GM23248 (cell line): ENCODE results near the gene RILP. TPM values are rescaled to one million over a fixed set of nuclear protein-coding genes. Genes with fewer than 3 reads are reported as not detected.

Experiments used
- DNase-seq: peaks from one replicate; pipeline ENCODE4 v3.0.0-alpha.2; 2015
- H2AFZ ChIP-seq: fragments of 200-600 bp; sonication (generic); 2 replicates; pipeline ENCODE4 v1.6.1; 2016; ENCODE audit warnings: antibody characterized with exemption
- H3F3A ChIP-seq: fragments of 200-600 bp; sonication (generic); 2 replicates; pipeline ENCODE4 v1.6.1; 2016; ENCODE audit warnings: mild to moderate bottlenecking, antibody characterized with exemption, mixed run types; ENCODE audit not compliant: insufficient read depth
- H3K27ac ChIP-seq: fragments of 200-600 bp; sonication (generic); 2 replicates; pipeline ENCODE4 v1.5.1; 2016; ENCODE audit warnings: mild to moderate bottlenecking
- H3K27me3 ChIP-seq: fragments of 200-600 bp; sonication (generic); replicated peaks from 2 replicates; pipeline ENCODE4 v1.6.1; 2016; ENCODE audit warnings: mild to moderate bottlenecking; ENCODE audit not compliant: insufficient read depth
- H3K36me3 ChIP-seq: fragments of 200-600 bp; sonication (generic); 2 replicates; pipeline ENCODE4 v1.6.1; 2016; ENCODE audit warnings: low read depth, mild to moderate bottlenecking
- H3K4me1 ChIP-seq: fragments of 200-600 bp; sonication (generic); 2 replicates; pipeline ENCODE4 v1.6.1; 2016; ENCODE audit warnings: mild to moderate bottlenecking; ENCODE audit not compliant: insufficient read depth
- H3K4me2 ChIP-seq: fragments of 200-600 bp; sonication (generic); one replicate; pipeline ENCODE4 v1.6.1; 2016; ENCODE audit warnings: mild to moderate bottlenecking; ENCODE audit not compliant: unreplicated experiment
- H3K4me3 ChIP-seq: fragments of 200-600 bp; sonication (generic); 2 replicates; pipeline ENCODE4 v1.5.1; 2016; ENCODE audit warnings: mild to moderate bottlenecking
- H3K79me2 ChIP-seq: fragments of 200-600 bp; sonication (generic); 2 replicates; pipeline ENCODE4 v1.6.1; 2016; ENCODE audit warnings: mild to moderate bottlenecking; ENCODE audit not compliant: insufficient read depth
- H3K9ac ChIP-seq: fragments of 200-600 bp; sonication (generic); 2 replicates; pipeline ENCODE4 v1.6.1; 2016; ENCODE audit warnings: mild to moderate bottlenecking
- H3K9me2 ChIP-seq: fragments of 200-600 bp; sonication (generic); 2 replicates; pipeline ENCODE4 v1.6.1; 2016; ENCODE audit warnings: mixed run types, mild to moderate bottlenecking, moderate library complexity; ENCODE audit not compliant: insufficient read depth
- H3K9me3 ChIP-seq: fragments of 200-600 bp; sonication (generic); one replicate; pipeline ENCODE4 v1.6.1; 2017; ENCODE audit warnings: low read depth
- H4K20me1 ChIP-seq: fragments of 200-600 bp; sonication (generic); 2 replicates; pipeline ENCODE4 v1.6.0; 2016; ENCODE audit not compliant: insufficient read depth
- EZH2 ChIP-seq: fragments of 200-600 bp; sonication (generic); IDR thresholded peaks from 2 replicates; pipeline ENCODE4 v1.6.1; 2018; ENCODE audit warnings: antibody characterized with exemption, mild to moderate bottlenecking; ENCODE audit not compliant: insufficient read depth, poor library complexity, severe bottlenecking
- EZH2phosphoT487 ChIP-seq: fragments of 200-600 bp; sonication (generic); IDR thresholded peaks from 2 replicates; pipeline ENCODE4 v1.6.1; 2018; ENCODE audit warnings: antibody characterized with exemption, moderate library complexity, mild to moderate bottlenecking, low read depth; ENCODE audit not compliant: insufficient read depth
- WGBS, 2 experiments: methylation state at CpG; one replicate each; pipeline ENCODE4 v1.1.6; 2015 to 2017; ENCODE audit warnings: low lambda C conversion rate in 2 of 2, low coverage in 1 of 2; ENCODE audit errors: missing lambda C conversion rate in 2 of 2; 5-methylcytosine and 5-hydroxymethylcytosine counted together
- in situ Hi-C: fragments of 300-500 bp; cut with MboI; formaldehyde crosslinking; loops from 2 replicates; pipeline ENCODE4 v1.15.0; 2020
- polyA plus RNA-seq: library from polyadenylated mRNA; unstranded; fragments of >200 nt; fragmentation: Nextera tagmentation; extraction: Ambion mirVana; gene quantifications from 2 replicates; pipeline ENCODE4 v1.2.1, GENCODE V29; 2016
- total RNA-seq: library from RNA; depleted of rRNA; stranded (reverse); fragments of >200 nt; shearing (Covaris generic); gene quantifications from 2 replicates; pipeline ENCODE4 v1.2.3, GENCODE V29; 2014

Gene RILP
- total and polyA plus RNA-seq, 2 experiments from 2014 or later = 6.5 to 27.6 TPM

DNA sequence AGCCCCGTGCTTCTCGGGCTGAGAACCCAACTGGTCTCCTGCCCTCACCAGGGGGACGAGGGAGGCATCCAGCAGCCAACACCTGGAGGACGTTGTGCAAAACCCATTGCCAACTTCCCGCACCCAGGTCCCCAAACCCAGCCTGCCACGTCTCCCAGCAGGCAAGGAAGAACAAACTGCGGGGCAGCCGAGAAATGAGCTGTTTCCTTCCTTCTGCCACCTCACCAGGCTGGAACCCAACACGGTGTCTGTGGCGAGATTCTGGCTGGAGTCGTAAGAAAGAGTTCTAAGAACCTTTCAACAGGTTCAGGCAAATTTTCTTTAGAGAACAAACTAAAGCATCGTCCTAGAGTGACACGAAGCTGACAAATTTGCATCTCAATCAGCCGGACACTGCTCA is 24.6 kb downstream of the RILP start:
- Histone ChIP-seq H3K9ac (no peak overlapping the region), H3K36me3 (no peaks in the 10 kb centered on the region), H2AFZ (no peak overlapping the region), H4K20me1 (no peaks in the 10 kb centered on the region), H3K4me2 (no peak overlapping the region), H3K9me2 (no peaks in the 10 kb centered on the region), H3K4me3 (no peak overlapping the region), H3K9me3 (no peaks in the 10 kb centered on the region), H3K27me3 (no peaks in the 10 kb centered on the region), H3K79me2 (no peaks in the 10 kb centered on the region), H3K4me1 (no peaks in the 10 kb centered on the region), H3F3A (no peaks in the 10 kb centered on the region), H3K27ac (no peak overlapping the region)
- no peak for DNase-seq
- TF ChIP-seq EZH2phosphoT487 (no peak), EZH2 (no peak)
- in situ Hi-C loops = no loop called here
- 92 to 93% methylated on average over 14 of the region's 14 CpGs for WGBS, 2 experiments

DNA sequence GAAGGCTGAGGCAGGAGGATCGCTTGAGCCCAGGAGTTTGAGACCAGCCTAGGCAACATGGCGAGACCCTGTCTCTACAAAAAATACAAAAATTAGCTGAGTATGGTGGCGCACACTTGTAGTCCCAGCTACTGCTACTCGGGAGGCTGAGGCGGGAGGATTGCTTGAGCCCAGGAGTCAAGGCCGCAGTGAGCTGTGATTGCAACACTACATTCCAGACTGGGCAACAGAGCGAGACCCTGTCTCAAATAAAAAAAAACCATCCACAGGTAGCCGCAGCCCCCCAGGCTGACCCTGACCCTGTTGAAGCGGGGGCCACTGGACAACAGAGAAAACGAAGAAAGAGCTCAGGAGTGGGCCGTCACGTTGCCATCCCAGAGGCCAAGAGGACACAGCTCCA is 25.0 kb downstream of the RILP start:
- WGBS, 2 experiments = 85% methylated on average over 12 of the region's 12 CpGs
- Histone ChIP-seq H3K27me3 (no peaks in the 10 kb centered on the region), H3K9ac (no peak overlapping the region), H3K9me2 (no peaks in the 10 kb centered on the region), H3K4me3 (no peak overlapping the region), H4K20me1 (no peaks in the 10 kb centered on the region), H3K36me3 (no peaks in the 10 kb centered on the region), H3K9me3 (no peaks in the 10 kb centered on the region), H3K79me2 (no peaks in the 10 kb centered on the region), H2AFZ (no peak overlapping the region), H3F3A (no peaks in the 10 kb centered on the region), H3K27ac (no peak overlapping the region), H3K4me2 (no peak overlapping the region), H3K4me1 (no peaks in the 10 kb centered on the region)
- TF ChIP-seq EZH2phosphoT487 (no peak), EZH2 (no peak)
- in situ Hi-C loops = no loop called here
- no peak for DNase-seq

DNA sequence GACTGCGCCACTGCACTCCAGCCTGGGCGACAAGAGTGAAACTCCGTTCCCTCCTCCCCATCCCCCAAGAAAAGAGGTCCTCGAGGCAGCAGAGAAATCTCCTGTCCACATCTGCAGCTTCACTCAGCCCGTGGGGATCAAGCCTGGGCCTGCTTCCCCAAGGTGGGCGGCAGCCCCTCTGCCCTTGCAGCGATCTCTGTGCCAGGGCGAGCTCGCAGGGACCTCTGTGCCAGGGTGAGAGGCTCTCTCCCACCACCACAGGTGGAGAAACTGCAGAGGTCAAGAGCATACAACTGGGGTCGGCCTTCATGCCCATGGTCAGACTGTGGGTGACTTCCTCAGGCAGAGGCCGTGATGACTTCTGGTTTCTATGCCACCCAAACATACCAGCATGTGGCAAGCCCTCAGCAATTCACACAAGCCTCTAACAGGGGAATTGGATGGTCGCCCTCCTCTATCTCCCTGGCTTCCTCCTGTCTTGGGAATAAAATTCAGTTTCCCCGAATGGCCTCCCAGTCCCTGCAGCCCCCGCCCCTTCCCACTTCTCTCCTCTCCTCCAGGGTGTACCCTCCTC is 26.5 kb downstream of the RILP start:
- no peaks in the 10 kb centered on the region for H3K79me2 ChIP-seq
- H3K4me3 ChIP-seq = no peak overlapping the region
- H3K9me3 ChIP-seq = no peaks in the 10 kb centered on the region
- H3K36me3 ChIP-seq = no peaks in the 10 kb centered on the region
- 93 to 96% methylated on average over 11 to 14 of the region's 14 CpGs for WGBS, 2 experiments
- H3K27ac ChIP-seq = no peak overlapping the region
- no peaks in the 10 kb centered on the region for H3K4me1 ChIP-seq
- H2AFZ ChIP-seq = no peak overlapping the region
- DNase-seq = no peak
- H3K27me3 ChIP-seq = no peaks in the 10 kb centered on the region
- no peak overlapping the region for H3K4me2 ChIP-seq
- in situ Hi-C loops = no loop called here
- TF ChIP-seq EZH2phosphoT487 (no peak), EZH2 (no peak)
- H4K20me1 ChIP-seq = no peaks in the 10 kb centered on the region
- H3K9me2 ChIP-seq = no peaks in the 10 kb centered on the region
- H3F3A ChIP-seq = no peaks in the 10 kb centered on the region
- H3K9ac ChIP-seq = no peak overlapping the region

GRCh38 chr17:1621273-1621954 is 28.3 kb downstream of the RILP start:
- Histone ChIP-seq H2AFZ (no peak overlapping the region), H3K79me2 (no peaks in the 10 kb centered on the region), H3K4me1 (peaks cover 4% of the 10 kb centered on the region; the same call in 1 of the 2 replicates), H3K4me2 (no peak overlapping the region), H3K4me3 (no peak overlapping the region), H4K20me1 (no peaks in the 10 kb centered on the region), H3K9me3 (no peaks in the 10 kb centered on the region), H3K9ac (no peak overlapping the region), H3K9me2 (no peaks in the 10 kb centered on the region), H3K27ac (no peak overlapping the region), H3K27me3 (no peaks in the 10 kb centered on the region), H3K36me3 (no peaks in the 10 kb centered on the region), H3F3A (no peaks in the 10 kb centered on the region)
- in situ Hi-C loops = no loop called here
- TF ChIP-seq EZH2 (no peak), EZH2phosphoT487 (no peak)
- 79 to 84% methylated on average over 22 of the region's 22 CpGs for WGBS, 2 experiments
- DNase-seq = no peak
